SKM-1 (cell line): ENCODE data around the gene NSD1.

Source experiments
- DNase-seq: peaks from one replicate; lab custom pipeline; 2025; ENCODE audit not compliant: unreplicated experiment; lab: John Stamatoyannopoulos, UW

NSD1 gene

GRCh38 chr5:177306674-177307543 lies 173.3 kb downstream of the NSD1 start:
- peak; percentile 98 for DNase-seq

DNA sequence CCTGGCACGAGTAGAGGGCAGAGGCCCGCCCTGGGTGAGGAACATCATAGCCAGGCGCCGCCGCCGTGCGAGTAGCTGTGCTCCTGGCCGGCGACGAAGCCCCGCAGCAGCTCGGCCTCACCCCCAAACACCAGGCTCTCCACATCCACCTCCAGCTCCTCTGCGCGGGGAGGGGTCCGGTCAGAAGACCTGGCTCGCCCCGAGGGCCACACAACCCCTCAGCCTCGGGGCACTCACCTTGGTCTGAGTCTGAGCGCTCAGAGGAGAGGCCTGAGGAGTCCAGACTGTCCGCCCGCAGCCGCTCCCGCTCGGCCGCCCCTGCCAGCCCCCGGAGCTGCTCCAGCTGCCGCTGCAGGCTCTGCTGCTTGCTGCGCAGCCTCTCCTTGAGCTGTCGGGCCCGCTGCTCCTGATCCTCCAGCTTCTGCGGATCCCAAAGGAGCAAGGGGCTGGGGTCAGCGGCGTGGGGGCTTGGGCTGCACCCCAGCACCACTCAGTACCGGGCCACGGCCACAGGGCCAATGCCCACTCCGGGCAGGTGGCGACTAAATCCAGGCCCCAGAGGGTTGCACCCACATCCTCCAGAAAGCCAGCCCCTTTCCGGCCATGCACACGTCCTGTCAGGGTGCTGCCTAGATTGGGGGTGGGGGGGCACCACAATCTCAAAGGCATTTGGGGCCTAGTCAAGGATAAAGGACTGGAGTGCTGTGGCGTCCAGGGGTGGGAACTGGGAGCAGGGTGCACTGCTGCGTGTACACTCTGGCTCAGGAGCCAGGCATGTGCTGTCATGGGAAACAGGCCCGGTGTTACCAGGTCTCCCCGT lies 174.2 kb downstream of the NSD1 start:
- DNase-seq = no peak

DNA sequence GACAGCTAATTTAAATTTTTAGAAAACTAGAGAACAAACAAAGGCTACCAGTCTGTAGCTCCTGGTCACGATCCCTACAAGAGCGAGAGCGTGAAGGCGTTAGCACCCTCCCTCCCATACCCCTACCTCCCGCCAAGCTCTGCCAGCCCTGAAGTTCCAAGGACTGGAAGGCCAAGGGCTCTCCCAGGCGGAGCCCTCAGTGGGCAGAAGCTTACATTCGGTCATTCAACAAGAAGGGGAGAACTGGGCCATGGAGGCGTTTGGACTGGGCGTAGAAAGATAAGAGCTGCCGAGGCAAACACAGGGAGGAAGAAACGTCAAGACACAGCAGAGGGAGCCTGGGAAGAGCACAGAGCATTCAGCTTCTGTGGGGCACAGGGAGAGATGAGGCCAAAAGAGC lies 175.2 kb downstream of the NSD1 start:
- DNase-seq = no peak

GRCh38 chr5:177309351-177310191 lies 176.0 kb downstream of the NSD1 start:
- DNase-seq = peak; percentile 29

GRCh38 chr5:177310332-177310731 lies 176.8 kb downstream of the NSD1 start:
- DNase-seq = no peak

DNA sequence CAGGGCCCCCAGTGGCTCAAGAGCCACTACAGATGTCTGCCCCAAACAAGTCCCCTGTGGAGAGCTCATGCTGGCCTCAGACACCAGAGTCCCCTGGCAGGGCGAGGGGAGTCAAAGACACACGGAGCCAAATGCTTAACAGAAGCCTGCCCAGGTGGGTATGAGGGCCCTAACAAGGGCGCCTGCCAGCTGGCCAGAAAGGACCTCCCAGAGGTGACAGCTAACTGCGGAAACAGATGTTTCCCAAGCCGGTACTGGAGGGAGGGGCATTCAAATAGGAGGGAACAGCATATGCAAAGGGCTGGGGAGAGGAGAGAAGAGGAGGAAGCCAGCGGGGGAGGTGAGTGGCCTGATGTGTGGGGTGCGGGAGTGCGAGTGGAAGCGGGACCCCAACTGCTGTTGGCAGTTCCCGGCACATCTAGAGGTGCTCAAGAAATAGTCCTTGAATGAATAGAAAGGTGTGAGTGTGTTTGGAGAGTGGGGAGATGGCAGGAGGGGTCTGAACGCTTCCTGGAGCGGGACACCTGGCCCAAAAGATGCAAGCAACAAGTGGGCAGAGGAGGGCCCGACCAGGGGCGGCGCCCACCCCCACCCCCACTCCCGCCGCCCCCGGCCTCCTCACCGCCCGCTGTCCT lies 177.3 kb downstream of the NSD1 start:
- DNase-seq = peak; percentile 30

DNA sequence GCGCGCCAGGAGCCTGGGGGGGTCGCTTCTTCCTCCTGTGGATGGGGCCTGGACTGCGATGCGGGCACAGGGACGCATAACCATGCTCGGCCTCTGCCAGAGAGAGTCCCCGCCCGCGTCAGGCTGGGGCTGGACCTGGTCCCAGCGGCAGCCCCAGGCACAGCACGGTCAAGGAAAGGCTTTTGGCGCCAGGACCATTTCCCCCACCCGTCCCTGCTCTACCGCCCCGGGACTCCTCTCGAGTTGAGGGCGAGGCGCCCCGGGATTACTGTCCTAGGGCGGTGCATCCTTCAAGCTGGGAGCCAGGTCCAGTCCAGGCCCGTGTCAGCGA lies 177.8 kb downstream of the NSD1 start:
- no peak for DNase-seq

GRCh38 chr5:177311723-177312648 lies 178.4 kb downstream of the NSD1 start, which contains the start of gene MXD3:
TSS of gene MXD3 (minus strand) at chr5:177311898. CDS start at chr5:177311830, 68 bp downstream.
- DNase-seq = peak; percentile 89

GRCh38 chr5:177312649-177313181 lies 179.1 kb downstream of the NSD1 start:
- no peak for DNase-seq

DNA sequence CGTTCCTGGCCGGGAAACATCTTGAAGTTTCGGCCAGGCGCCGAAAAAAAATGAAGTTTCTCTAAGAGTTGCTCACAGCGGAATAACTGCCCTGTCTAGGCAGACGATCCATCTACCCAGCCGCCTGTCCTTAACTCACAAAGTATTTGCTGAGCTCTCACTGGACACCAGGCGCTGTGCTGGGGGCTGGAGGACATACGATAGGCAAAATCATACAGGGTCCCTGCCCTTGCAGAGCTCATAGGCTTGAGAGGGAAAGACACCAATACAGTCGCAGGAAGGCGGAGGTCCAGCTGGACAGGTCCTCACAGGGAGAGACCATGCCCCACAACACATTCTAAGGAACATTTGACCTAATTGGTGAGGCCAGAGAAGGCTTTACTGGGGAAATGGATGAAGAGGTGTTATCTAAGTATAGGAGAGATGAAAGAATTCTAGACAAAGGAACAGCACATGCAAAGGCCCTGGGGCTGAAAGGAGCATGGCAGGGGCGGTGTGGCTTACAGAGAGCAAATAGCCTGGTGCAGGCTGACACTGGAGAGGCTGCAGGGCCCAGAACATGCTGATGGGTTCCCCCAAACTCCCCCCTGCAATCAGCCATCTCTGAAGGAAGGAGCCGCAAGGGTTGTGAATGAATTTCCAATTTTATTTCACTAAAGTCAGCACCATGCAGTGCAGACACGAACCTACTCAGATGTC lies 180.1 kb downstream of the NSD1 start:
- DNase-seq = no peak

- DNase-seq = no peak
Measured at GRCh38 chr5:177314376-177315342, 181.1 kb downstream of the NSD1 start.

- DNase-seq = no peak
Measured at GRCh38 chr5:177315411-177315810, 181.8 kb downstream of the NSD1 start.

GRCh38 chr5:177316005-177316404 lies 182.4 kb downstream of the NSD1 start:
- DNase-seq = no peak

DNA sequence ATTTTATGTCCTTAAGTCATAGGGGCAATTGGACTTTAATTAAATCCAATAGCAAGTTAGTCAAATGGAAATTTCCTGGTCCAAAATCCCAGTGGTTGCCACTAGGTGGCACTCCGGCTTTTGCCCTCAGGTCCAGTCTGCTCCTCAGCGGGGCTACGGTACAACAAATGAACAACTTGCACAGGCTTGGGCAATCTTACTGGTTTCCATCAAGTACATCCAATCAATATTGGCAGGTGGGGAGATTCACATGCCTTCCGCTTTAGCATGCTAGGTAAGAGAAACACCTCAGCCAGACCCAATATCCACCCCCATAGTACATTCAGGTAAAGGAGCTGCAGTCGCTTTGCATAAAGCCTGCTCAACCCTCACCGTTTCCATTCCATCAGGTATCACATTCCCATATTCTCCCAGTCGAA lies 184.4 kb downstream of the NSD1 start:
- peak; percentile 62 for DNase-seq

DNA sequence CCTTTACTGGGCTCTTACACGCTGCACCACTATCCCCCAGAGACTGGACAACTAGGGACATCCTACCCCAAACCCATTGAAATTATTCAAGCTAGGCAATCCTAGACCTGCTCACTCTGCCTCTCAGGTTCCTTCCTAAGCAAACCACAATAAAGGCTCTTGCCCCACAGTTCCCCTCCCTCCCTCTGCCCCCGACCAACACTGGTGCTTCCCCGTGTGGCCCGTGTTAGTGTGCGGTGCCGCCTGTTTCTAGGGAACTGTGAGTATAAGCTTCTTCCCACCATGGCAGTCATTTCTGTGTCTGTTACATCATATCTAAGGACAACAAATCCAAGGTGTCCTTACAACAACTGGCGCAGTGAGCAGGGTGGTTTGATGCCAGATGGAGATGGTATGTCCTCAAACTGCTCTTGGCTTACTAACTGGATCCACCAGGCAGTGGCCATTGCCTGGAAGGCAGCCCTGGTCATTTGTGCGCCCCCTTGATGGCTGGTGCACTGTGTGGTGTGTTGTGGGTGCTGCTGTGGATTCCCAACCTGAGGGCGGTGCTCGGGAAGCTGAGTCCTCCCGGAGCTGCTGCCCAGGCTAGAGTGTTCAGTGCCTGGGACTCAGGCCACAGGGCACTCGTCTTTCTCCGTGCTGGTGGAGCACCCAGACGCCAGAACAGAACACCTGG lies 186.5 kb downstream of the NSD1 start:
- DNase-seq = no peak

GRCh38 chr5:177320879-177321278 lies 187.3 kb downstream of the NSD1 start:
- DNase-seq = peak; percentile 64

- no peak for DNase-seq
Measured at GRCh38 chr5:177325868-177326381, 192.4 kb downstream of the NSD1 start.
